Kidney epithelial cell (primary cell): ENCODE measurements around the gene EXOC6. TPM values are rescaled to one million over a fixed set of nuclear protein-coding genes. Genes with fewer than 3 reads are reported as not detected.
"Not testable (repeated sequence)": the region's sequence is repeated elsewhere in the genome, so short reads cannot be mapped to it uniquely, and the experiment has no call there.

Source experiments
- DNase-seq: peaks from one replicate; pipeline ENCODE4 v3.0.0-alpha.2; 2010; ENCODE audit warnings: low read depth
- H3K27me3 ChIP-seq: 2 replicates; pipeline ENCODE4 v1.6.0; 2011; ENCODE audit warnings: low read length; ENCODE audit not compliant: control insufficient read depth, insufficient read depth
- H3K36me3 ChIP-seq: 2 replicates; pipeline ENCODE4 v1.5.1; 2011; ENCODE audit warnings: low read length; ENCODE audit not compliant: control insufficient read depth, insufficient read depth
- H3K4me3 ChIP-seq: 2 replicates; pipeline ENCODE4 v1.5.1; 2011; ENCODE audit warnings: low read depth, mild to moderate bottlenecking, control low read depth, low read length
- total RNA-seq: library from RNA; depleted of rRNA; stranded (reverse); fragments of >200 nt; gene quantifications from 2 replicates; pipeline ENCODE4 v1.2.3, GENCODE V29; 2015
- TF ChIP-seq, protein P1 (sequence below): IDR thresholded peaks from 2 replicates; pipeline ENCODE4 v1.5.1; 2011; ENCODE audit warnings: mild to moderate bottlenecking, moderate library complexity, low read length, control low read depth, inconsistent platforms; ENCODE audit not compliant: insufficient read depth, poor library complexity, severe bottlenecking

Gene EXOC6
- total RNA-seq, 1 donor from 2014 or later = 10.5 TPM

DNA sequence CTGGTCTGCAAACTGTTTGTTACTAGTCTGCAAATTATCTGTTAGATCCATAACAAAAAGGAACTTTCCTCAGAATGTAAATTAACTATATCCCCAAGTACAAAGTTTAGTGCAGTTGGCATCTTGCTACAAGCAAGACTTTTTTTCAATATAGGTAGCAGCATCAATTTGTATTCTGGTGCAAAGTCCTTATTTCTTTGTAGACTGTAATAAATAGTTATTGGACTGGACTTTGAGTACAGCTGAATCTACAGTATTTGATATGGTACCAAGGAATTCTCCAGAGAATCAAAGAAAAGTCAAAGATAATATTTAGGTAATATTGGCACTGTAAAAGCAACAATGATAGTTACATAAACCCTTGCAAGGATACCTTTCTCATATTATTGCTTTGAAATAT lies 89.6 kb downstream of the EXOC6 start:
- DNase-seq = no peak
- Histone ChIP-seq H3K36me3 (no peaks in the 10 kb centered on the region), H3K27me3 (no peaks in the 10 kb centered on the region), H3K4me3 (no peak overlapping the region)
- TF ChIP-seq, protein P1, sequence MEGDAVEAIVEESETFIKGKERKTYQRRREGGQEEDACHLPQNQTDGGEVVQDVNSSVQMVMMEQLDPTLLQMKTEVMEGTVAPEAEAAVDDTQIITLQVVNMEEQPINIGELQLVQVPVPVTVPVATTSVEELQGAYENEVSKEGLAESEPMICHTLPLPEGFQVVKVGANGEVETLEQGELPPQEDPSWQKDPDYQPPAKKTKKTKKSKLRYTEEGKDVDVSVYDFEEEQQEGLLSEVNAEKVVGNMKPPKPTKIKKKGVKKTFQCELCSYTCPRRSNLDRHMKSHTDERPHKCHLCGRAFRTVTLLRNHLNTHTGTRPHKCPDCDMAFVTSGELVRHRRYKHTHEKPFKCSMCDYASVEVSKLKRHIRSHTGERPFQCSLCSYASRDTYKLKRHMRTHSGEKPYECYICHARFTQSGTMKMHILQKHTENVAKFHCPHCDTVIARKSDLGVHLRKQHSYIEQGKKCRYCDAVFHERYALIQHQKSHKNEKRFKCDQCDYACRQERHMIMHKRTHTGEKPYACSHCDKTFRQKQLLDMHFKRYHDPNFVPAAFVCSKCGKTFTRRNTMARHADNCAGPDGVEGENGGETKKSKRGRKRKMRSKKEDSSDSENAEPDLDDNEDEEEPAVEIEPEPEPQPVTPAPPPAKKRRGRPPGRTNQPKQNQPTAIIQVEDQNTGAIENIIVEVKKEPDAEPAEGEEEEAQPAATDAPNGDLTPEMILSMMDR = no peak

- DNase-seq = no peak
- Histone ChIP-seq H3K4me3 (no peak overlapping the region), H3K36me3 (no peaks in the 10 kb centered on the region), H3K27me3 (no peaks in the 10 kb centered on the region)
- TF ChIP-seq, protein P1 = no peak
These were observed 90.5 kb downstream of the EXOC6 start for GRCh38 chr10:92938841-92939240.

- Histone ChIP-seq H3K4me3 (no peak overlapping the region), H3K36me3 (no peaks in the 10 kb centered on the region), H3K27me3 (no peaks in the 10 kb centered on the region)
- DNase-seq = no peak
- TF ChIP-seq, protein P1 = no peak
These were observed 93.9 kb downstream of the EXOC6 start for GRCh38 chr10:92942226-92942625.

- TF ChIP-seq, protein P1 = no peak
- no peak for DNase-seq
- Histone ChIP-seq H3K36me3 (no peaks in the 10 kb centered on the region), H3K27me3 (no peaks in the 10 kb centered on the region), H3K4me3 (no peak overlapping the region)
These were observed 98.2 kb downstream of the EXOC6 start for GRCh38 chr10:92946491-92946890.

DNA sequence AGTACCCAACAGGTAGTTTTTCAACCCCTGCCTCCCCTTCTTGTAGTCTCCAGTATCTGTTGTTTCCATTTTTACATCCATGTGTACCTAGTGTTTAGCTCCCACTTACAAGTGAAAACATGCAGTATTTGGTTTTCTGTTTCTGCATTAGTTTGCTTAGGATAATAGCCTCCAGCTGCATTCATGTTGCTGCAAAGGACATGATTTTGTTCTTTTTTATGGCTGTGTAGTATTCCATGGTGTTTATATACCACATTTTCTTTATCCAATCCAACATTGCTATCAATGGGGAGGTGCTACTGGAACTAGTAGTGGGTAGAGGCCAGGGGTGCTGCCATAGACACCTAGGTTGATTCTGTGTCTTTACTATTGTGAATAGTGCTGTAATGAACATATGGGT lies 104.3 kb downstream of the EXOC6 start:
- not testable (repeated sequence) for H3K36me3 ChIP-seq, H3K4me3 ChIP-seq, DNase-seq, H3K27me3 ChIP-seq

- TF ChIP-seq, protein P1 = no peak
- no peak for DNase-seq
- no peaks in the 10 kb centered on the region for H3K36me3 ChIP-seq
- H3K27me3 ChIP-seq = no peaks in the 10 kb centered on the region
- H3K4me3 ChIP-seq = no peak overlapping the region
These were observed 109.1 kb downstream of the EXOC6 start for GRCh38 chr10:92957223-92958010.
